ENCODE data around the gene IGSF22. TPM values are rescaled to one million over a fixed set of nuclear protein-coding genes. Genes with fewer than 3 reads are reported as not detected.

IGSF22 gene
- total and polyA plus RNA-seq, 9 of the 15 experiments (the other 6 are each of a cell fraction or from before 2014, with no cell fraction given), result not detected

DNA sequence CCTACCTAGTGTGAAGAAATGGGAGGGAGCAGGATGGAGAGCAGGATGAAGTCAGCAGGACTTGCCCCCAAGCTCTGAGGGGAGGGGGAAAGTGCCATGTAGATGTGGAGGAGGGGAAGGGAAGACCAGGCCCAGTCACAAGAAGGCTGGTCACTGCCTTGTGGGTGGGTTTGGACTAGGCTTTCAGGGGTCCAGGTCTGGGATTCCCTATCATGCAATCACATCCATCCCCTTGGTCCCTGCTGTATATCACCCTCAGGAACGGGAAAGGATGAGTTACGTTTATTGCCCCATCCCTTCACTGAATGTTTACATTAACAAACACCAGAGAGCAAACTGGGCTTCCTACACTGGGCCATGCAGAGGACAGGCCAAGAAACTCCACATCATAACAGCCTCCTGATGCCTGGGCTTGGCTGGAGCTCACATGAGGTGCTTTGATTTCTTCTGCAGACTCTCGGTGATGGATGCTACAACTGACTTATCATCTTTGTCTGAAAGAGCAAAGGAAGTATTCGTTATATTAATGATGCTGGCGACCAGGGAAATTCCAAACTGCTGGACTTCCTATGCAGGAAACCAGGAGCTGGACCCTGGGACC is 21.8 kb downstream of the IGSF22 start:
- ATAC-seq, result no peak
- ChIA-PET POLR2A (interaction anchor here (1.0 to 1.2 kb wide), 3 partner anchors 9 to 18 kb away, joined by 3 to 5 read pairs (median 4); no protein-coding TSS in a partner anchor), CTCF (ENCODE audit: low intra/inter-chr PET ratio) (no interaction called here)
- H3K36me3 ChIP-seq (ENCODE audit: control insufficient read depth, insufficient read depth, low read length), result no peaks in the 10 kb centered on the region
- no peak for DNase-seq (ENCODE audit: extremely low read depth in 1 of 4, low spot score in 3 of 4)
- no peak overlapping the region for H3K27ac ChIP-seq (ENCODE audit: extremely low read depth, low read depth, low read length)
- no peak overlapping the region for H2AFZ ChIP-seq (ENCODE audit: low read depth, low read length)
- H3K9me1 ChIP-seq (ENCODE audit: control insufficient read depth, insufficient read depth, low read length), result no peaks in the 10 kb centered on the region
- no peaks in the 10 kb centered on the region for H3K9me3 ChIP-seq (replicated peaks; ENCODE audit: control insufficient read depth, insufficient read depth, low read depth, low read length)
- H3K4me2 ChIP-seq (ENCODE audit: insufficient read depth, low read length), result no peak overlapping the region
- no peaks in the 10 kb centered on the region for H3K79me2 ChIP-seq (ENCODE audit: control insufficient read depth, insufficient read depth, low read length)
- no peak overlapping the region for H3K9ac ChIP-seq (ENCODE audit: insufficient read depth in 1 of 2, low read depth in 2 of 2, low read length in 2 of 2)
- peaks cover 7 to 11% of the 10 kb centered on the region in 2 experiments for H3K4me1 ChIP-seq (replicated peaks in 1 of 2; ENCODE audit: control insufficient read depth in 2 of 2, insufficient read depth in 2 of 2, low read length in 2 of 2)
- TF ChIP-seq SIN3A (IDR thresholded peaks at IDR 0.05; ENCODE audit: borderline replicate concordance in 2 of 2, control insufficient read depth in 1 of 2, low read depth in 2 of 2, low read length in 2 of 2), result no peak
- TF ChIP-seq, protein P1, sequence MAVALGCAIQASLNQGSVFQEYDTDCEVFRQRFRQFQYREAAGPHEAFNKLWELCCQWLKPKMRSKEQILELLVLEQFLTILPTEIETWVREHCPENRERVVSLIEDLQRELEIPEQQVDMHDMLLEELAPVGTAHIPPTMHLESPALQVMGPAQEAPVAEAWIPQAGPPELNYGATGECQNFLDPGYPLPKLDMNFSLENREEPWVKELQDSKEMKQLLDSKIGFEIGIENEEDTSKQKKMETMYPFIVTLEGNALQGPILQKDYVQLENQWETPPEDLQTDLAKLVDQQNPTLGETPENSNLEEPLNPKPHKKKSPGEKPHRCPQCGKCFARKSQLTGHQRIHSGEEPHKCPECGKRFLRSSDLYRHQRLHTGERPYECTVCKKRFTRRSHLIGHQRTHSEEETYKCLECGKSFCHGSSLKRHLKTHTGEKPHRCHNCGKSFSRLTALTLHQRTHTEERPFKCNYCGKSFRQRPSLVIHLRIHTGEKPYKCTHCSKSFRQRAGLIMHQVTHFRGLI (CRISPR knock-in tag; IDR thresholded peaks at IDR 0.05), result no peak
- TF ChIP-seq, protein P2, sequence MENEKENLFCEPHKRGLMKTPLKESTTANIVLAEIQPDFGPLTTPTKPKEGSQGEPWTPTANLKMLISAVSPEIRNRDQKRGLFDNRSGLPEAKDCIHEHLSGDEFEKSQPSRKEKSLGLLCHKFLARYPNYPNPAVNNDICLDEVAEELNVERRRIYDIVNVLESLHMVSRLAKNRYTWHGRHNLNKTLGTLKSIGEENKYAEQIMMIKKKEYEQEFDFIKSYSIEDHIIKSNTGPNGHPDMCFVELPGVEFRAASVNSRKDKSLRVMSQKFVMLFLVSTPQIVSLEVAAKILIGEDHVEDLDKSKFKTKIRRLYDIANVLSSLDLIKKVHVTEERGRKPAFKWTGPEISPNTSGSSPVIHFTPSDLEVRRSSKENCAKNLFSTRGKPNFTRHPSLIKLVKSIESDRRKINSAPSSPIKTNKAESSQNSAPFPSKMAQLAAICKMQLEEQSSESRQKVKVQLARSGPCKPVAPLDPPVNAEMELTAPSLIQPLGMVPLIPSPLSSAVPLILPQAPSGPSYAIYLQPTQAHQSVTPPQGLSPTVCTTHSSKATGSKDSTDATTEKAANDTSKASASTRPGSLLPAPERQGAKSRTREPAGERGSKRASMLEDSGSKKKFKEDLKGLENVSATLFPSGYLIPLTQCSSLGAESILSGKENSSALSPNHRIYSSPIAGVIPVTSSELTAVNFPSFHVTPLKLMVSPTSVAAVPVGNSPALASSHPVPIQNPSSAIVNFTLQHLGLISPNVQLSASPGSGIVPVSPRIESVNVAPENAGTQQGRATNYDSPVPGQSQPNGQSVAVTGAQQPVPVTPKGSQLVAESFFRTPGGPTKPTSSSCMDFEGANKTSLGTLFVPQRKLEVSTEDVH (IDR thresholded peaks at IDR 0.05; ENCODE audit: low read depth, partially characterized antibody), result no peak
- TF ChIP-seq FOXM1 (IDR thresholded peaks at IDR 0.05; ENCODE audit: low read depth), result no peak
- TF ChIP-seq FOXM1 (CRISPR knock-in tag; IDR thresholded peaks at IDR 0.05; ENCODE audit: low read depth), result no peak
- no peak for TF ChIP-seq SIX5 (IDR thresholded peaks at IDR 0.05; ENCODE audit: borderline replicate concordance in 1 of 2, insufficient read depth in 1 of 2, low read depth in 1 of 2, low read length in 2 of 2)
- TF ChIP-seq POLR2B (IDR thresholded peaks at IDR 0.05; ENCODE audit: low read depth, partially characterized antibody), result no peak
- no peak for TF ChIP-seq ZZZ3 (IDR thresholded peaks at IDR 0.05)
- TF ChIP-seq E2F3 (CRISPR knock-in tag; IDR thresholded peaks at IDR 0.05), result no peak
- TF ChIP-seq ZC3H11A (IDR thresholded peaks at IDR 0.05; ENCODE audit: low read depth, low read length), result no peak
- intact Hi-C loops (cut with micrococcal nuclease), result no loop called here
- no peak for FAIRE-seq
- no peak overlapping the region for H3K4me3 ChIP-seq
- H4K20me1 ChIP-seq (replicated peaks; ENCODE audit: control insufficient read depth, insufficient read depth, low read length), result no peaks in the 10 kb centered on the region; the same call in 1 of the 2 replicates
- H3K27me3 ChIP-seq (ENCODE audit: control insufficient read depth in 2 of 2, insufficient read depth in 2 of 2, low read length in 2 of 2), result peaks cover 19 to 52% of the 10 kb centered on the region in 2 experiments; a peak in 4 of 5 replicates
- no TSS peak for BruUV-seq (replicated peaks)
- in situ Hi-C loops (cut with MboI), result no loop called here
- WGBS (ENCODE audit: insufficient coverage, low coverage, missing lambda C conversion rate), result 0% methylated on average over 5 of the region's 5 CpGs

Data from K562 (cell line).